ENCODE data around the gene FBXW4. TPM values are rescaled to one million over a fixed set of nuclear protein-coding genes. Genes with fewer than 3 reads are reported as not detected.

Gene FBXW4
- total RNA-seq, 1 donor from 2014 or later: 21.9 TPM

- peaks cover 21% of the 10 kb centered on the region for H3K27me3 ChIP-seq (ENCODE audit: insufficient read depth, low read length)
- FAIRE-seq (no peak), DNase-seq (ENCODE audit: low read depth) (no peak)
- H3K4me2 ChIP-seq (ENCODE audit: low read length): no peak overlapping the region
- no peak overlapping the region for H3K9ac ChIP-seq (ENCODE audit: low read length)
- no peaks in the 10 kb centered on the region for H3K36me3 ChIP-seq (ENCODE audit: insufficient read depth, low read length)
- H3K79me2 ChIP-seq (ENCODE audit: insufficient read depth, low read length): no peaks in the 10 kb centered on the region
- no peaks in the 10 kb centered on the region for H3K9me3 ChIP-seq (ENCODE audit: insufficient read depth, low read depth, low read length)
- H2AFZ ChIP-seq (ENCODE audit: low read depth, low read length): no peak overlapping the region
- Mint-ChIP-seq H3K4me3 (ENCODE audit: unreplicated experiment) (no peak overlapping the region), H3K27ac (ENCODE audit: unreplicated experiment) (no peak overlapping the region), H3K36me3 (ENCODE audit: low read depth, unreplicated experiment) (peaks cover 7% of the 10 kb centered on the region), H3K4me1 (ENCODE audit: low read depth, unreplicated experiment) (peaks cover 2% of the 10 kb centered on the region), H3K27me3 (ENCODE audit: low read depth, unreplicated experiment) (peaks cover 36% of the 10 kb centered on the region), H3K9me3 (ENCODE audit: unreplicated experiment) (peaks cover 2% of the 10 kb centered on the region)
- peaks cover 4% of the 10 kb centered on the region for H3K4me1 ChIP-seq (ENCODE audit: insufficient read depth, low read length)
- H4K20me1 ChIP-seq (ENCODE audit: insufficient read depth, low read length): no peaks in the 10 kb centered on the region
- no peak overlapping the region for H3K4me3 ChIP-seq (ENCODE audit: insufficient read depth, low read depth, low read length)
- TF ChIP-seq CTCF (IDR thresholded peaks at IDR 0.05; ENCODE audit: insufficient read depth, low read depth, low read length) (no peak), EZH2 (IDR thresholded peaks at IDR 0.05; ENCODE audit: insufficient read depth, low read length) (no peak)
- no peak overlapping the region for H3K27ac ChIP-seq (ENCODE audit: low read depth, low read length)
Measured at GRCh38 chr10:101563007-101563406, 132.0 kb downstream of the FBXW4 start.

- H3K4me2 ChIP-seq (ENCODE audit: low read length): no peak overlapping the region
- H3K9ac ChIP-seq (ENCODE audit: low read length): no peak overlapping the region
- Mint-ChIP-seq H3K27me3 (ENCODE audit: low read depth, unreplicated experiment) (peaks cover 29% of the 10 kb centered on the region), H3K9me3 (ENCODE audit: unreplicated experiment) (peaks cover 2% of the 10 kb centered on the region), H3K4me1 (ENCODE audit: low read depth, unreplicated experiment) (peaks cover 3% of the 10 kb centered on the region), H3K36me3 (ENCODE audit: low read depth, unreplicated experiment) (peaks cover 11% of the 10 kb centered on the region), H3K27ac (ENCODE audit: unreplicated experiment) (no peak overlapping the region), H3K4me3 (ENCODE audit: unreplicated experiment) (no peak overlapping the region)
- H3K27me3 ChIP-seq (ENCODE audit: insufficient read depth, low read length): peaks cover 20% of the 10 kb centered on the region
- no peaks in the 10 kb centered on the region for H4K20me1 ChIP-seq (ENCODE audit: insufficient read depth, low read length)
- H3K9me3 ChIP-seq (ENCODE audit: insufficient read depth, low read depth, low read length): no peaks in the 10 kb centered on the region
- TF ChIP-seq EZH2 (IDR thresholded peaks at IDR 0.05; ENCODE audit: insufficient read depth, low read length) (no peak), CTCF (IDR thresholded peaks at IDR 0.05; ENCODE audit: insufficient read depth, low read depth, low read length) (no peak)
- H2AFZ ChIP-seq (ENCODE audit: low read depth, low read length): no peak overlapping the region
- peaks cover 4% of the 10 kb centered on the region for H3K4me1 ChIP-seq (ENCODE audit: insufficient read depth, low read length)
- no peak overlapping the region for H3K4me3 ChIP-seq (ENCODE audit: insufficient read depth, low read depth, low read length)
- FAIRE-seq (no peak), DNase-seq (ENCODE audit: low read depth) (no peak)
- no peaks in the 10 kb centered on the region for H3K79me2 ChIP-seq (ENCODE audit: insufficient read depth, low read length)
- no peak overlapping the region for H3K27ac ChIP-seq (ENCODE audit: low read depth, low read length)
- no peaks in the 10 kb centered on the region for H3K36me3 ChIP-seq (ENCODE audit: insufficient read depth, low read length)
Measured at GRCh38 chr10:101562231-101562630, 132.7 kb downstream of the FBXW4 start.

GRCh38 chr10:101561068-101561915 lies 133.7 kb downstream of the FBXW4 start:
- FAIRE-seq (no peak), DNase-seq (ENCODE audit: low read depth) (no peak)
- no peaks in the 10 kb centered on the region for H3K9me3 ChIP-seq (ENCODE audit: insufficient read depth, low read depth, low read length)
- H3K79me2 ChIP-seq (ENCODE audit: insufficient read depth, low read length): no peaks in the 10 kb centered on the region
- no peak overlapping the region for H3K4me3 ChIP-seq (ENCODE audit: insufficient read depth, low read depth, low read length)
- no peak overlapping the region for H3K9ac ChIP-seq (ENCODE audit: low read length)
- no peak overlapping the region for H3K4me2 ChIP-seq (ENCODE audit: low read length)
- H3K27ac ChIP-seq (ENCODE audit: low read depth, low read length): no peak overlapping the region
- no peak overlapping the region for H3K4me3 Mint-ChIP-seq (ENCODE audit: unreplicated experiment)
- peaks cover 2% of the 10 kb centered on the region for H3K9me3 Mint-ChIP-seq (ENCODE audit: unreplicated experiment)
- no peaks in the 10 kb centered on the region for H3K36me3 ChIP-seq (ENCODE audit: insufficient read depth, low read length)
- no peak for TF ChIP-seq EZH2 (IDR thresholded peaks at IDR 0.05; ENCODE audit: insufficient read depth, low read length)
- TF ChIP-seq CTCF (IDR thresholded peaks at IDR 0.05; ENCODE audit: insufficient read depth, low read depth, low read length): no peak
- H3K27me3 Mint-ChIP-seq (ENCODE audit: low read depth, unreplicated experiment): peaks cover 23% of the 10 kb centered on the region
- H3K4me1 Mint-ChIP-seq (ENCODE audit: low read depth, unreplicated experiment): peaks cover 3% of the 10 kb centered on the region
- no peaks in the 10 kb centered on the region for H4K20me1 ChIP-seq (ENCODE audit: insufficient read depth, low read length)
- H3K36me3 Mint-ChIP-seq (ENCODE audit: low read depth, unreplicated experiment): peaks cover 14% of the 10 kb centered on the region
- peaks cover 13% of the 10 kb centered on the region for H3K27me3 ChIP-seq (ENCODE audit: insufficient read depth, low read length)
- no peak overlapping the region for H3K27ac Mint-ChIP-seq (ENCODE audit: unreplicated experiment)
- no peak overlapping the region for H2AFZ ChIP-seq (ENCODE audit: low read depth, low read length)
- H3K4me1 ChIP-seq (ENCODE audit: insufficient read depth, low read length): no peaks in the 10 kb centered on the region

All from astrocyte (in vitro differentiated cells and primary cell).